HG03432 (cell line): ENCODE results near the gene IL13RA2.

Experiments used
- ATAC-seq: cut with Tn5 transposase; IDR thresholded peaks from one replicate; pipeline ENCODE4 v1.9.1; 2021; ENCODE audit warnings: mild to moderate bottlenecking, moderate library complexity; ENCODE audit not compliant: unreplicated experiment

Gene IL13RA2

DNA sequence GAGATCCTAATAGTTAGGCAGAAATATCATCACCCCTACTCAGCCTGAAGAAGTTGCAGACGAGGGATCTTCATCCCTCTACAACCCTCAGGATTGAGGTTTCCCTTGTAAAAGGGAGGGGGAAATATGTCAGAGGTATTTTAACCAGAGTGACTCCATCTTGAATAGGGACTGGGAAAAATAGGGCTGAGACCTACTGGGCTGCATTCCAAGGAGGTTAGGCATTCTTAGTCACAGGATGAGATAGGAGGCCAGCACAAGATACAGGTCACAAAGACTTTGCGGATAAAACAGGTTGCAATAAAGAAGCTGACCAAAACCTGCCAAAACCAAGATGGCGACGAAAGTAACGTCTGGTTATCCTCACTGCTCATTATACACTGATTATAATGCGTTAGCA, 17.5 kb downstream of the IL13RA2 start:
- no peak for ATAC-seq

GRCh38 chrX:114997779-114998178, 19.6 kb downstream of the IL13RA2 start:
- ATAC-seq, result no peak

DNA sequence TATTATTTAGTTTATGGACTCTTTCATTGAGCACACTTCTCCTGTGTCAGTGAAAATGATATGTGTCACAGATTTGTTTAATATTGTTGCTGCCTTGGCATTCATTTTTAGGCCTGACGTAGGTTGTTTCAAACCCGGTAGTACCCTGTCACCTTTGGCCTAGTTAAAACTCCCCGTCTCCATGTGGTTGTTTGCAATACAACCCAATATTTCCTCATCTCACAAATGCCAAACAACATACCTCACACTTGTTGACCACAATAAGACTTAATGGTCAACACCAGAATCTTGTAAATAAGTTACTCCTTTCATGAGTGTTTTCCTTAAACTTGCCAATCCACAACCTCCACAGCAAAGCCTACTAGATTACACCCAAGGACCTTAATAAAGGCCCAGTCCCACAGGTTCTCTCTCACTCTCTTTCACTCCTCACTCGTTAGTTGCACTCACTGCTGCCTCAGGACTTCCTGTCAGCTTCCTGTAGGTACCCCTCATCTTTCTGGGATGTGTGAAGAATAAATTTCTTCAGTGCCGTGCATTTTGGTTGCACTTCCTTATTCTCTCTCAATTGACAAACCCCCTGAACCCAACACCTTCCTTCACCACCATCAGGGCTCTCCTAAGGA, 31.3 kb downstream of the IL13RA2 start:
- no peak for ATAC-seq

GRCh38 chrX:114976292-114976691, 41.1 kb downstream of the IL13RA2 start:
- no peak for ATAC-seq

DNA sequence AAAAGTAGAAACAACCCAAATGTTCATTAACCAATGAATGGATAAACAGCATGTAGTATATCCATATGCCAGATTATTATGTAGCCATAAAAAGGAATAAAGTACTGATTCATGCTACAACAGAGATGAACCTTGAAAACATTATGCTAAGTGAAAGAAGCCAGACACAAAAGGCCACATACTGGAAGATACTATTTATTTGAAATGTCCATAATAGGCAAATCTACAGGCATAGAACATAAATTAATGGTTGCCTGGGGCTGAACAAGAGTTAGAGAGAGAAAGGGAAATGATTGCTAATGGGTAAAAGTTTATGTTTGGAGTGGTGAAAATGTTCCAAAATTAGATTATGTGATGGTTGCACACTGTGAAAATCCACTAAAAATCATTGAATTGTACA, 44.4 kb downstream of the IL13RA2 start:
- ATAC-seq, result no peak

- ATAC-seq, result no peak
Observed at GRCh38 chrX:114970806-114971205, 46.6 kb downstream of the IL13RA2 start.

DNA sequence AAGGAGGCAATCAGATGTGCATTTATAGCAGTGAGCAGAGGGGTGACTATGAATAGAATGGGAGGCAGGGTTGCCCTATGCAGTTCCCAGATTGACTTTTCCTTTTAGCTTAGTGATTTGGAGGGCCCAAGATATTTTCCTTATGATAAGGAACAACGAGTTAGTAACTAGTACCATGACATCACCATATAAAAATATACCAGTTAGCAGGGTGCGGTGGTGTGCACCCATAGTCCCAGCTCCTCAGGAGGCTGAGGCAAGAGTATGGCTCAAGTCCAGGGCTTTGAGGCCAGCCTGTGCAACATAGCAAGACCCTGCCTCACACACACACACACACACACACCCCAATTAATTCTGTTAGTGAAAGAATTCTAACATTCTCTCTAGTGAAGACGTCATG, 53.0 kb downstream of the IL13RA2 start:
- no peak for ATAC-seq

DNA sequence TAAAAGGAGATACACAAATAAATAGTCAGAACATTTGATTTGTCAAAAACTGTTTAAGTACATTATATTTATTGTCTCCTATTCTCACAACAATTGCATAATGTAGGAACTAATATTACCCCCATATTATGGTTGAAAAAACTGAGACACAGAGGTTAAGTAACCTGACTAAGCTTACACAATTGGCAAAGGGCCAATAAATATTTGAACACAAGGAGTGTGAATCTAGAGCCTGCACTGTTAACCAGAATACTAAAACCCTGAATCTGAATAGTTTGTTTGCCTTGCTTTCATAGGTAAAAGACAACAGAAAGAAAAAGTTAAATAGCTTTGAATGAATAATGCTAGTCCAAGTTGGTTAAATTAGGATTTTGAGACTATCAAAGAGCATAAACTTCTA, 55.2 kb downstream of the IL13RA2 start:
- no peak for ATAC-seq

DNA sequence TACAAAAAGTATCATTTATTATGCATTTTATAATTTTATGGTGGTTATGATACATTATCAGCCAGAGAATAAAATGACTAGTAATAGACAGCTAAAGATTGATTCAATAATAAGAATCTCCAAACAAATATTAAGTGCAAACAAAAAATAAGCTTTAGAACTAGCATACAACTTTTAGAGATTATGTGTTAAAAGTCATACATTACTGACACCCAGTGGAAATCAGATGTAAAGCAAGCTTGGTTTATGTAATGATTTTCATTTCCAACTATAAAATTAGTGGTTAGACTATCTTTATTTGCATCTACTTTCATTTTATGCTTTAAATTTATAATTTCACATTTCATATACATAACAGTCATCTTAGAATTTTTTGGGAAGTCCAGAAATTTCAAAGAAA, 57.7 kb downstream of the IL13RA2 start:
- no peak for ATAC-seq
